Astrocyte (in vitro differentiated cells and primary cell): ENCODE data around the gene GLRA2.

ENCODE experiments used
- CTCF ChIP-seq: IDR thresholded peaks from 2 replicates; pipeline ENCODE4 v1.5.1; 2011; ENCODE audit warnings: low read depth, mild to moderate bottlenecking, inconsistent platforms, low read length, moderate library complexity; ENCODE audit not compliant: insufficient read depth
- EZH2 ChIP-seq: IDR thresholded peaks from 2 replicates; pipeline ENCODE4 v1.6.1; 2012; ENCODE audit warnings: mild to moderate bottlenecking, low read length, inconsistent platforms; ENCODE audit not compliant: insufficient read depth

GRCh38 chrX:14554131-14554715 is 24.9 kb downstream of the GLRA2 start:
- TF ChIP-seq CTCF (no peak), EZH2 (no peak)
